HG03520 (cell line): ENCODE data around the gene C15orf39.
"Not testable (repeated sequence)": the region's sequence is repeated elsewhere in the genome, so short reads cannot be mapped to it uniquely, and the experiment has no call there.

ENCODE experiments used
- ATAC-seq: cut with Tn5 transposase; IDR thresholded peaks from one replicate; pipeline ENCODE4 v1.9.1; 2021; ENCODE audit warnings: mild to moderate bottlenecking, moderate library complexity; ENCODE audit not compliant: unreplicated experiment

The C15orf39 gene

DNA sequence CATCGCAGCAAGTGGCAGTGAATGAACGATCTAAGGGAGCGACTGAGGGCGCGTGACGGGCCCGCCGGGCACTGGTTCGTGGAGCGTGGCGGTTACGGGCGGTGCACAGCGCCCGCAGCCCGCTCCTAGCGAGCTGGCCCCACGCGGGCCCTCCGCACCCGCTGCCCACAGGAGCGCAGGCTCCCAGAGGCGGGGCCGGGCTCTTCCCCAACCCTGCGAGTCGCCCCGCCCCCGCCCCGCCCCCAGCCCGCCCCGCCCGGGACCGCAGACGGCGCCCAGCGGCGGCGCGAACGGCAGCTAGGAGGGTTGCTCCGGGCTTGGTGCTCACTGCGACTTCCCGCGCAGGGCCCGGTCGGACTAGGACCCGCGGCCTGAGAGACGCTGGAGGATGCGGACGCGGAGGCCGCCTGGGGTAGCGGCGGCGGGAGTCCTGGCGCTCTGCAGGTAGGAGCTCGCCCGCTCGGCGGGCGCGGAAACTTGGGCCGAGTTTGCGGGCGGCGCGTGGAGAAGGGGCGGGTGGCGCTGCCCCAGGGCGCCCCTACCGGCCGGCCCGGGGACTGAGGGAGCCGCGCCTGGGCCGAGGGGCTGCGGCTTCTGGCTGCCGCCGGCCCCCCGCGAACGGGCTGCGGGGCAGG, at the start of gene C15orf39:
Gene C15orf39 (plus strand): TSS at position 267 of the 635 bp plus-strand sequence. CDS start 4,167 bp downstream, outside the sequence.
- peak; percentile 43 for ATAC-seq

- ATAC-seq = no peak
Measured at GRCh38 chr15:75152382-75153079, 49.2 kb upstream of the C15orf39 start.

- ATAC-seq = no peak
Measured at GRCh38 chr15:75153087-75153486, 48.6 kb upstream of the C15orf39 start.

DNA sequence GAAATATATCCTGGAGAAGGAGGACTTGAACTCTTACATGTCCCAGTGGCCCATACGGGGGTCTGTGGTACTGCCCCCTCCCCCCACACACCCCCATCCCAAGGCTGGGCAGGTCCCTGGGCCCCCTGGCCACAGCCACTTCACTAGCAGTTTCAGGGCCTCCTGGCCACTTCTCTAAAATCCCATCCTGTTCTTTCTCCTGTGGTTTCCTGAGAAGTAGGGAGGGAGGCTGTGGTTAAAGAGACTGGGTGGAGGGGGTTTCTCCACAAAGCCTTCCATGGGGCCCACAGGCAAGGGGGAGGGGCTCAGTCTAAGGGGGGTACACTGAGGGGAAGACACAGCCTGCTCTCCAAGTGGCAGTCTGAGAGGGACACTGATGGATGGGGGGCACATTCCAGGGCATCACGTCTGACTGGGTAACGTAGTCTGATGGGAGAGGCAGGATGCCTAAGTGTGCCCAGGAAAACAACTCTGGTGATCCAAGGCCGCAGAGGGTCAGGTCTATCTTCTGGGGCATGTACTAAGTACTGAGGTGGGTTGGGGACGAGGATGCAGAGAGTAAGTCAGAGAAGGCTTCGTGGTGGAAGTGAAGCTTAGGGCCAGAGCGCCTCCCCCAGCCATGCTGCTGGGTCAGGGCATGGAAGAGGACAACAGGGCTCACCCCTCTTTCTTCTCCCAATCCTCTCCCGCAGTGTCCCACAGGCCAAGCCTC, 48.0 kb upstream of the C15orf39 start:
- no peak for ATAC-seq

DNA sequence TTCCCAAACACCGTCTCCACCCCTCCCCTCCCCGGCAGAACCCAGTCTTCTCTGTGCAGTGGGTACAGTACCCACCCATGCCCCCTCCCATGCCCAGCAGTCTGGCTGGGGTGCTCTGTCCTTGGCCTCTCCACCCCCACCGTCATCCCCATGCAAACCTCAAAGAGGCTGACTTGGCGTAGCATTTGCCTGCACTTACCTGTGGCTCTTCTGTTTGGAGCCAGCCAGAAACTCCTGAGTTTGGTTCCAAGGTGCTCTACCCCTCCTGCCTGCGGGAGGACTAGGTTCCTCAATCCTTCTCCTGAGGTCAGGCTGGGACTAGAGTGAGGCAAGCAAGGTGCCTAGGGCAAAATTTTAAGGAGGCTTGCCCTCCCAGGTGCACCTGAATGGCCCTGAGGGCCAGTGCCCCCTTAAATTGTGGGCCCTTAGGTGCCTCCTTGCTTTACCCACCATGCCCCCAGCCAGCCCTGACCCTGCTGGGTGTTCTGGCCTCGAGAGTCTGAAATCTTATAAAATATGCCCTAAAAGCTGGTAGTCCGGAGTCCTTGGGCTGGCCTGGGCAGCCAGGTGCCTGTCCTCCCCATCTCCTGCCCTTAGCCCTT, 47.1 kb upstream of the C15orf39 start:
- ATAC-seq = no peak

DNA sequence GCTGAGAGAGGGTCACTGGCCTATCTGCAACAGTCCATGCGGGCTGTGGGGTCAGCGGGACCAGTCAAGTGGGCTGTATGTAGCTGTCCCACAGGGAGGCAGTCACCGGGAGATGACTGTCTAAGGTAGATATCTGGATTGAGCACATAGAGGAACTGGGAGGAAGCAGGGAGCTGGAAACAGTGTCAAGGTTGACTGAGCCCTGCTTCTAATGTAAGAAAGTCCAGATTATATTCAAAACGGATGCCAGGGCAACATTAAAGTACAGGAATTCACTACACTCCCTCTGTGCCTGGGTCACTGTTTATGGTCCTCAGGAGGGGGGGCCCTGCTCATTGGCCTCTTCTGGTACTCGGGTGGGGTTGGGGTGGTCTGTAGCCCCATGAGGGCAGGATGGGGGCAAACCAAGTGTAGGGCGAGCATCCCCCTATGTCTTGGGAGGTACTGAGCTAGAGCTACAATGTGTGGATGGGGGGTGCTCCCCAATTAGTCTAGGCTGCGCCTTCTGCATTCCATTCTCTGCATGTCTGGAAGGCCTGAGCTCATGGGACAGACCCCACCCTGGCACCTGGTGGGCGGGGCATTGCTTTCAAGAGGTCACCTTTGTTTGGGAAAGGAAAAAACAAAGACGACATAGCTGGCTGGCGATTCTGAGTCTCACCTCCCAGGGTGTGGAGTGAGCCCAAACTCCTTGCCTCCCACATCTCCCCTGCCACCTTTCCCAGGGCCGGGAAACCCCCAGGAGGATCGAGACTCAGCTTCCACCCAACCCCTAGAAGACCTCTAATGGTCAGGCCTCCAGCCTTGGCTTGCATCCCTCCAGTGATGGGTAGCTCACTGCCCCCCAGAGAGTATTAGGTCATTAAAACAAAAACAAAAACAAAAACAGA, 45.1 kb upstream of the C15orf39 start:
- ATAC-seq = no peak

GRCh38 chr15:75158402-75158801, 43.3 kb upstream of the C15orf39 start:
- no peak for ATAC-seq

DNA sequence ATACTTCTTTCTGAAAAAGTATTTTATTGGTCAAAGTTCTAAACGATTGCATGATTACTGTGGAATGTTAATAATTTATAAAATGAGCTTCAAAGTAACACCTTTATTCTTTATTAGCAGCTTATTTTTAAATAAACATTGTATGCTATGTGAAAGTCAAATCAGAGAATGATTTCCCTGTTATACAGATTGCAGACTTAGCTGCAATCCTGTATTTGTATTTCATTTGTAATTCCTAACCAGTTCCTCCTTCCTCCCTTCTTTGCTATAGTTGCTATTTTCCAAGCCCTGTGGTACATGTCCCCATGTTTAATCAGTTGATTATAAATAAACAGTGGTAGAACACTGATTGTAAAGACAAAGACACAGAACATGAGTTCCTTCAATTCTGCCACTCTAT, 42.4 kb upstream of the C15orf39 start:
- ATAC-seq = no peak

DNA sequence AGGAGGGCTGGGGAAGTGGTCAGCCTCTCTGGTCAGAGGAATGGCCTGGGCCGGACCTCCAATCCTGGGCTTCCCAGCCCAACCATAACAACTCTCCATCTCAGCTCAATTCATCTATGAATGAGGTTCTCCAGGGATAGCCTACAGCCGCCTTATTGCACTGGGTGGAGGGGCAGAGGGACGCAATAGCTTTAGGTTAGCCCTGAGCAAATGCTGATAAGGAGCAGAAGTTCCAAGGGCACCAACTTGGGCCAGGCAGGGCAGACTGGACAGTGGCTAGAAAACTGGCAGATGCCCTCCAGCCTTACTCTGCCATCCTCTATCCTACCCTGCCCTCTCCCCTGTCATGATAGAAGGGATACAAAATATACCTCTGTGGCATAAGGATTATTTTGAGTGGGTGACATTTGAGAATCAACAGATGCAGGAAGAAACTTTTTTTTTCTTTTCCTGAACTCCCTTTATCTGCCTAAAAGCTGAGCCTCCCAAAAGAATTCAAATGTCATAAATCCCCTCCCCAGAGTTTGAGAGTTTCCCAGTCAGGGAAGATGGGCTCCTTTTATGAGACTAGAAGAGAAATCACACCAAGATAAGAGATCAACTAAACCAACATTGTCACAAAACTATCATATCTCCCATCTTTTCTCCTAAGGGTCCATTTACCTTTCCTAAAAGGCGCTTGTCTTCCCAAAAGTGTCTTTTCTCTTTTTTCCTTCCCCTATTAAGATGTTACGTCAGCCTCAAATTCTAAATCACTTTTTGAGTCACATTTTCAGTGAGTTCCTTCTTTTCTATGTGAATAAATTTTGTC, 40.4 kb upstream of the C15orf39 start:
- ATAC-seq = no peak

GRCh38 chr15:75161917-75162414, 39.7 kb upstream of the C15orf39 start:
- ATAC-seq = no peak

- no peak for ATAC-seq
Measured at GRCh38 chr15:75163150-75163564, 38.5 kb upstream of the C15orf39 start.

GRCh38 chr15:75164625-75165350, 36.9 kb upstream of the C15orf39 start:
- no peak for ATAC-seq

DNA sequence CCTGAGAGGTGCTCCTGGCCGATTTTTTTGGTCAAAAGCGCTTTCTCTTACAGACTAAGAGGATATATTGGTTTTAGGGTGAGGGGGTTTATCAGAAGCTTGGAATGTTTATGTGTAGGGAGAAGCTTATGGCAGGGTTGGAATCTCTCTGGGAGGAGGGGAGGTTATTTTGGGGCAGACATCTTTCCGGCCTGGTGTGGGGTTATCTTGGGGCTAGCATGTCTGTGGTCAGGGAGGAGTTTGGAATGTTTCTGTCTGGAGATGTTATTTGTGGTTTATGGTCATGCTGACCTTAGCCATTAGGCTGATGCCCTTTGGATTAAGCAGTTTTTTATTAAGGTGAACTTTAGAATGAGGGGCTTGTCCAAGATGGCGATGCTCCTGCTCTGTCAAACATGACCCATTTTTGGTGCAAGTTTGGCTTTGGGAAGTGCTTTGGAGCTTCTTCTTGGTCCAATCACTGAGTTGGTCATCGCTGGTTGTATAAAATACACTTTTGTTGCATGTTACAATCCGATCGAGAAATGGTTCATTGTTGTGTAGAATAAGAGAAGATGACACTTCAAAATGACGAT, 35.1 kb upstream of the C15orf39 start:
- not testable (repeated sequence) for ATAC-seq

GRCh38 chr15:75167588-75168350, 33.9 kb upstream of the C15orf39 start:
- no peak for ATAC-seq

- no peak for ATAC-seq
Measured at GRCh38 chr15:75168374-75168773, 33.3 kb upstream of the C15orf39 start.

- ATAC-seq = no peak
Measured at GRCh38 chr15:75170203-75170602, 31.5 kb upstream of the C15orf39 start.

DNA sequence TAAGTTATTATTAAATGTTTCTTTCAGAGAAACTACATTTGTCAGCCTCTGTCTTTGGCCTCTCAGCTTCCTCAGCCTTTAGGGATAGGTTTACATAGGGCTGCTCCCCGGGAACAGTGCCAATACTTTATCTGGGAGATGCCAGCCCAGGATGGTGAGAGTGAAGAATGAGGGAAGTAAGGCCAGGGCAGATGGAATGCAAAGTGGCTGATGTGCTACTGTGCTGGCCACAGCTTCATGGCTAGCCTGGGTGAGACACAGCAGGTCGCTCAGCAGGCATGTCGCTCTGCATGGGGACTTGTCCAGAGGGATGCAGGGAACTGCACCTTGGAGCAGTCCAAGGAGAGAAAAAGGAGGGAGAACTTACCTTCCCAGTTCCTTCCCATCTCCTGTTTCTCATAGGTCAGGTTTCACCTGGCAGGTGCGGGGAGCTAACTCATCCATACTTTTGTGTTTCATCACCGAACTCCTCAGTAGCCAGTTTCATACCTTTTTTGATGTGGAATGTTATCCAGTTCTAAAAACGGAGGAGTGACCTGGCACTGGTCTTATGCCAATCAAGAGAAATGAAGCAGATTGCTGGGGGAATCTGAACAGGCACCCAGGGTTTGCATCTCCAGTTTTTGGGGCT, 30.9 kb upstream of the C15orf39 start:
- no peak for ATAC-seq
